Retinal pigment epithelial cell (primary cell): ENCODE results near the gene DIP2B.

ENCODE experiments used
- DNase-seq: peaks from one replicate; pipeline ENCODE4 v3.0.0-alpha.2; 2010; ENCODE audit warnings: low read depth
- H3K4me3 ChIP-seq: 2 replicates; pipeline ENCODE4 v1.5.1; 2011; ENCODE audit warnings: mild to moderate bottlenecking, low read length, control low read depth, moderate library complexity
- TF ChIP-seq, protein P1 (sequence below): conservative IDR thresholded peaks from 2 replicates; pipeline ENCODE4 v1.5.1; 2011; ENCODE audit warnings: low read depth, low read length, control low read depth, inconsistent platforms

The DIP2B gene

DNA sequence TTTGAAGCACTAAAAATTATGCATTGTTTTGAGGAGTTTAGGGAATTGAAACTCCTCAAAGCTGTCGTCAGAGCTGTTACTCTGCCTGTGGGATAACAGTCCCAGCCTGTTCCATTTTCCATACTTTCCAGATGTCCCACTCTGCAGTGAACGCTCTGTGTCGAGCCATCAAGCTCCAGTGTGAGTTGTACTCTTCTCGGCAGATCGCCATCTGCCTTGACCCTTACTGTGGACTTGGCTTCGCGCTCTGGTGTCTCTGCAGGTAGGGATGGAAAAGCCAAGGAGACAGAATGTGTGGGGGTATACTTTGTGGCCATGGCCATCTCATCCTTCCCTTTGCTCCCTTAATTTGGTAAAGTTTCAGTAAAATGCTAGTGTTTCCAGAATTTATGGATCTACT, 223.6 kb downstream of the DIP2B start:
- no peak for DNase-seq
- no peak overlapping the region for H3K4me3 ChIP-seq
- TF ChIP-seq, protein P1, sequence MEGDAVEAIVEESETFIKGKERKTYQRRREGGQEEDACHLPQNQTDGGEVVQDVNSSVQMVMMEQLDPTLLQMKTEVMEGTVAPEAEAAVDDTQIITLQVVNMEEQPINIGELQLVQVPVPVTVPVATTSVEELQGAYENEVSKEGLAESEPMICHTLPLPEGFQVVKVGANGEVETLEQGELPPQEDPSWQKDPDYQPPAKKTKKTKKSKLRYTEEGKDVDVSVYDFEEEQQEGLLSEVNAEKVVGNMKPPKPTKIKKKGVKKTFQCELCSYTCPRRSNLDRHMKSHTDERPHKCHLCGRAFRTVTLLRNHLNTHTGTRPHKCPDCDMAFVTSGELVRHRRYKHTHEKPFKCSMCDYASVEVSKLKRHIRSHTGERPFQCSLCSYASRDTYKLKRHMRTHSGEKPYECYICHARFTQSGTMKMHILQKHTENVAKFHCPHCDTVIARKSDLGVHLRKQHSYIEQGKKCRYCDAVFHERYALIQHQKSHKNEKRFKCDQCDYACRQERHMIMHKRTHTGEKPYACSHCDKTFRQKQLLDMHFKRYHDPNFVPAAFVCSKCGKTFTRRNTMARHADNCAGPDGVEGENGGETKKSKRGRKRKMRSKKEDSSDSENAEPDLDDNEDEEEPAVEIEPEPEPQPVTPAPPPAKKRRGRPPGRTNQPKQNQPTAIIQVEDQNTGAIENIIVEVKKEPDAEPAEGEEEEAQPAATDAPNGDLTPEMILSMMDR, result no peak

DNA sequence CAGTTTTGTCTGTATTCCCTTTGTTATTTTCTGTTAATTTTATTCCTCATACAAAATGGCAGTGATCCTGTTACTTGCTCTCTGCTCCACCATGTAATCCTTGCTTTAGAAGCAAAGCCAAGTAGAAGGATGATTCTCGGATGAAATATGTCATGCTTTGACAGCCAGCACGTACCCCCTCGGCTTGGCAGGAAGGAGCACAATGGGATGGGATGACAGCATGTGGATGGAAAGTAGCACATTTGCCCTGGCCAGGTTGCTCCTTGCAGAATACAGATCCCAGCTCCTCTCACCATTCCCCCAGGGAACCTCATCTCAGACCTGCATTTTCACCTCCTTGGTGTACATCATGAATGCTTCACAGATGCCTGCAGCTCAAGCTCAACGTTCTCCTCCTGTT, 224.1 kb downstream of the DIP2B start:
- TF ChIP-seq, protein P1, result no peak
- DNase-seq, result no peak
- no peak overlapping the region for H3K4me3 ChIP-seq

- H3K4me3 ChIP-seq, result no peak overlapping the region
- no peak for DNase-seq
- TF ChIP-seq, protein P1, result no peak
Observed at GRCh38 chr12:50732591-50732990, 227.8 kb downstream of the DIP2B start.

DNA sequence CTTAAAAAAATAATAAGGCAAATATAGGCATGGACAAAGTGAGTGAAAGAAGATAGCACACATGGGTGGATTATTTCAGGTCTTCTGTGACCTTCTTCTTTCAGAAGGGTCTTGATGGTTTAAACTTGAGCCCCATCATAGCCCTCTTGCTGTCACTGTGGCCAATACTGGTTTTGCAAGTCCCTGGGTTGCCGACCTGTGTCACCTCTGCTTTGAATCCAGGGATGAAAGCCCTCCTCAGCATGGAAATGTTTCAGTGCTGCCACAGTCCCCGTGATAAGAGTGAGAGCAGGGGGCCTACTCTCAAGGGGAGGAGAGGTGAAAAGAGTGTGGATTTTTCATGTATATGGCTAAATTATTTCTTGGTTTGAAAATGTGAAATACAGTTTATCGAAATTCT, 228.9 kb downstream of the DIP2B start:
- no peak overlapping the region for H3K4me3 ChIP-seq
- TF ChIP-seq, protein P1, result no peak
- DNase-seq, result no peak

- TF ChIP-seq, protein P1, result peak; percentile 83
- no peak overlapping the region for H3K4me3 ChIP-seq
- DNase-seq, result no peak
Observed at GRCh38 chr12:50734409-50735263, 229.9 kb downstream of the DIP2B start.

- no peak overlapping the region for H3K4me3 ChIP-seq
- no peak for DNase-seq
- TF ChIP-seq, protein P1, result no peak
Observed at GRCh38 chr12:50739611-50740010, 234.8 kb downstream of the DIP2B start.

- DNase-seq, result no peak
- TF ChIP-seq, protein P1, result no peak
- no peak overlapping the region for H3K4me3 ChIP-seq
Observed at GRCh38 chr12:50740307-50740706, 235.5 kb downstream of the DIP2B start.
